Measurements from ENCODE around the gene DBNL.

- TF ChIP-seq, protein P1, sequence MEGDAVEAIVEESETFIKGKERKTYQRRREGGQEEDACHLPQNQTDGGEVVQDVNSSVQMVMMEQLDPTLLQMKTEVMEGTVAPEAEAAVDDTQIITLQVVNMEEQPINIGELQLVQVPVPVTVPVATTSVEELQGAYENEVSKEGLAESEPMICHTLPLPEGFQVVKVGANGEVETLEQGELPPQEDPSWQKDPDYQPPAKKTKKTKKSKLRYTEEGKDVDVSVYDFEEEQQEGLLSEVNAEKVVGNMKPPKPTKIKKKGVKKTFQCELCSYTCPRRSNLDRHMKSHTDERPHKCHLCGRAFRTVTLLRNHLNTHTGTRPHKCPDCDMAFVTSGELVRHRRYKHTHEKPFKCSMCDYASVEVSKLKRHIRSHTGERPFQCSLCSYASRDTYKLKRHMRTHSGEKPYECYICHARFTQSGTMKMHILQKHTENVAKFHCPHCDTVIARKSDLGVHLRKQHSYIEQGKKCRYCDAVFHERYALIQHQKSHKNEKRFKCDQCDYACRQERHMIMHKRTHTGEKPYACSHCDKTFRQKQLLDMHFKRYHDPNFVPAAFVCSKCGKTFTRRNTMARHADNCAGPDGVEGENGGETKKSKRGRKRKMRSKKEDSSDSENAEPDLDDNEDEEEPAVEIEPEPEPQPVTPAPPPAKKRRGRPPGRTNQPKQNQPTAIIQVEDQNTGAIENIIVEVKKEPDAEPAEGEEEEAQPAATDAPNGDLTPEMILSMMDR (conservative IDR thresholded peaks at IDR 0.05; ENCODE audit: low read depth, low read length) = no peak
- no peak for TF ChIP-seq EZH2 (IDR thresholded peaks at IDR 0.05; ENCODE audit: borderline replicate concordance, low read depth, low read length, poor library complexity, severe bottlenecking)
Measured at GRCh38 chr7:44051611-44052220, 7.2 kb downstream of the DBNL start.

Measured in A673 (cell line).